Heart left ventricle (tissue), 16 donors: Measurements from ENCODE around the gene IL12A. TPM values are rescaled to one million over a fixed set of nuclear protein-coding genes. Genes with fewer than 3 reads are reported as not detected.

Source experiments
- ATAC-seq, 4 donors: fragments of 200-7000 bp; cut with Tn5 transposase; one replicate each; pipeline ENCODE4 v1.9.1; 2020 to 2022; ENCODE audit warnings: moderate library complexity in 4 of 4, mild to moderate bottlenecking in 3 of 4, moderate number of reproducible peaks in 1 of 4
- DNase-seq, 5 donors: peaks; one replicate each; pipeline ENCODE4 v3.0.0-alpha.2; 2020
- H3K27ac ChIP-seq, 12 donors: fragments of 200-600 bp; sonication (generic) in 4 of 12; one replicate each; pipeline versions ENCODE4 v1.5.0 to v1.8.0; 2016 to 2022; ENCODE audit warnings: mild to moderate bottlenecking in 2 of 12
- H3K27me3 ChIP-seq, 9 donors: fragments of 200-600 bp; sonication (generic) in 2 of 9; one replicate each; pipeline versions ENCODE4 v1.5.1 to v1.8.0; 2016 to 2022; ENCODE audit warnings: mild to moderate bottlenecking in 3 of 9
- H3K36me3 ChIP-seq, 9 donors: fragments of 200-600 bp; sonication (generic) in 2 of 9; one replicate each; pipeline versions ENCODE4 v1.5.0 to v1.8.0; 2018 to 2022; ENCODE audit warnings: mild to moderate bottlenecking in 2 of 9
- H3K4me1 ChIP-seq, 12 donors: fragments of 200-600 bp; sonication (generic) in 4 of 12; one replicate each; pipeline versions ENCODE4 v1.5.0 to v1.8.0; 2016 to 2022; ENCODE audit warnings: mild to moderate bottlenecking in 3 of 12
- H3K4me3 ChIP-seq, 12 donors: fragments of 200-600 bp; sonication (generic) in 4 of 12; one replicate each; pipeline versions ENCODE4 v1.5.0 to v1.8.0; 2017 to 2022; ENCODE audit warnings: mild to moderate bottlenecking in 9 of 12, moderate library complexity in 4 of 12
- H3K9me3 ChIP-seq, 12 donors: fragments of 200-600 bp; sonication (generic) in 4 of 12; one replicate each; pipeline versions ENCODE4 v1.5.0 to v1.8.0; 2016 to 2022; ENCODE audit warnings: mild to moderate bottlenecking in 1 of 12
- POLR2A ChIP-seq, 2 donors: fragments of 450-650 bp; IDR thresholded peaks; one replicate each; pipeline ENCODE4 v1.6.1; 2017; ENCODE audit warnings: antibody characterized with exemption in 2 of 2, mild to moderate bottlenecking in 2 of 2, moderate library complexity in 2 of 2
- WGBS, 4 donors: extraction: QIAGEN DNeasy Blood & Tissue Kit in 2 of 4; methylation state at CpG; one replicate each; pipeline versions ENCODE4 v1.1.5 to v1.1.7; 2013 to 2018; 5-methylcytosine and 5-hydroxymethylcytosine counted together
- intact Hi-C, 10 donors: fragments of 100-400 bp; cut with DNase I; formaldehyde crosslinking; loops; one replicate each; pipeline versions ENCODE4 v1.11.1 to v1.14.2; 2022
- polyA plus RNA-seq, 2 donors: library from polyadenylated mRNA; stranded (reverse); fragments of 200-250 nt; gene quantifications; one replicate each; pipeline ENCODE4 v1.2.3, GENCODE V29; 2013
- total RNA-seq, 9 donors: library from RNA; depleted of rRNA in 2 of 9; stranded (reverse); fragments of >200 nt in 2 of 9; fragmentation: NEBNext Ultra II Directional in 3 of 9; extraction: Animal tissue kit (Norgen Biotek cat#: 25700) in 3 of 9; gene quantifications; one replicate each; pipeline versions ENCODE4 v1.1.0 to v1.2.4, GENCODE V29; 2016 to 2023
- TF ChIP-seq, protein P1 (sequence below), 12 donors: fragments of 200-600 bp; sonication (generic) in 4 of 12; IDR thresholded peaks; one replicate each; pipeline versions ENCODE4 v1.5.0 to v1.8.0; 2018 to 2022; ENCODE audit warnings: antibody characterized with exemption in 12 of 12, mild to moderate bottlenecking in 5 of 12
- donor health status: ischemic (EF 13 %, LVEDD 7.1; RV severe dilation, severe dysfunction).
- donor health status: healthy with polysubstance abuse.
- donor health status: DM: no; HTN: yes; CAD: no.
- donor health status: DM: no; HTN: no; CAD: no.
- donor health status: ischemic (EF 25% LVEDD 6.9; RV normal size, moderate dysfunction).
- donor health status: ischemic (EF 25% LVEDD 5.7; RV mildly dilated, moderate dysfunction).
- donor health status: healthy.
- donor health status: DM: yes; HTN: yes; CAD: no.
- donor health status: ischemic (EF 35%, LVEDD 5.7; RV mildly dilated, moderate dysfunction).
- donor health status: nonischemic (EF 11% LVEDD 7.7; RV severe dilation, severe dysfunction).
- donor health status: DM: yes; HTN: yes; CAD: no.
- donor health status: PGD.
- donor health status: ischemic (EF 29% LVEDD 5.4; RV normal size, mild dysfunction).
- donor health status: nonischemic (EF 23%, LVEDD 6.1; RV moderate dilation, normal function).

Gene IL12A
- total and polyA plus RNA-seq, 11 donors = 0.42 to 3.3 (median 0.57) TPM

DNA sequence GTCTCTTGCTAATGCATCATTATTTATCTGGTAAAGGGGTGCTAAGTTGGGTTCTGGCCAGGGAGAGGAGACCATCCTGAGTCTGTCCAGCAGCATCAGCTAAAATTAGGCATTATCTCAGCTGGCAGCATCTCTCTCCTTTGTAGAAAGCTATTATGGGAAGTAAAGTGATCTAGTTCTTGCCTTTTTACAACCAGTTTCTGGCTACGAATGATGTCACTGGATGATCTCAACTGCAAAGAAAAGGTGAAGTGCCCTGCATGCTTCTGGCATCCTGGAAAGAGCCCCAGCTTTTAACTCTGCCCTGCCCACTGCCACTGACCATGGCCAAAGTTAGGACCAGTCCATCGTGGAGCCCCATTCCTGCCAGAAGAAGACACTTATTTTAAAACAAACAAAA, 37.1 kb upstream of the IL12A start:
- no peaks in the 10 kb centered on the region for H3K36me3 ChIP-seq
- ATAC-seq = no peak
- DNase-seq = no peak
- H3K4me1 ChIP-seq = peaks cover 0 to 14% (median 0%) of the 10 kb centered on the region in 12 donors
- TF ChIP-seq, protein P1, sequence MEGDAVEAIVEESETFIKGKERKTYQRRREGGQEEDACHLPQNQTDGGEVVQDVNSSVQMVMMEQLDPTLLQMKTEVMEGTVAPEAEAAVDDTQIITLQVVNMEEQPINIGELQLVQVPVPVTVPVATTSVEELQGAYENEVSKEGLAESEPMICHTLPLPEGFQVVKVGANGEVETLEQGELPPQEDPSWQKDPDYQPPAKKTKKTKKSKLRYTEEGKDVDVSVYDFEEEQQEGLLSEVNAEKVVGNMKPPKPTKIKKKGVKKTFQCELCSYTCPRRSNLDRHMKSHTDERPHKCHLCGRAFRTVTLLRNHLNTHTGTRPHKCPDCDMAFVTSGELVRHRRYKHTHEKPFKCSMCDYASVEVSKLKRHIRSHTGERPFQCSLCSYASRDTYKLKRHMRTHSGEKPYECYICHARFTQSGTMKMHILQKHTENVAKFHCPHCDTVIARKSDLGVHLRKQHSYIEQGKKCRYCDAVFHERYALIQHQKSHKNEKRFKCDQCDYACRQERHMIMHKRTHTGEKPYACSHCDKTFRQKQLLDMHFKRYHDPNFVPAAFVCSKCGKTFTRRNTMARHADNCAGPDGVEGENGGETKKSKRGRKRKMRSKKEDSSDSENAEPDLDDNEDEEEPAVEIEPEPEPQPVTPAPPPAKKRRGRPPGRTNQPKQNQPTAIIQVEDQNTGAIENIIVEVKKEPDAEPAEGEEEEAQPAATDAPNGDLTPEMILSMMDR (IDR thresholded peaks at IDR 0.05) = no peak
- no peak for TF ChIP-seq POLR2A (IDR thresholded peaks at IDR 0.05)
- intact Hi-C loops = no loop called here
- H3K27me3 ChIP-seq = no peaks in the 10 kb centered on the region
- WGBS, 4 donors = 48 to 61% (median 59%) methylated on average over 2 of the region's 2 CpGs
- H3K9me3 ChIP-seq = no peaks in the 10 kb centered on the region
- H3K4me3 ChIP-seq = no peak overlapping the region
- H3K27ac ChIP-seq = no peak overlapping the region

DNA sequence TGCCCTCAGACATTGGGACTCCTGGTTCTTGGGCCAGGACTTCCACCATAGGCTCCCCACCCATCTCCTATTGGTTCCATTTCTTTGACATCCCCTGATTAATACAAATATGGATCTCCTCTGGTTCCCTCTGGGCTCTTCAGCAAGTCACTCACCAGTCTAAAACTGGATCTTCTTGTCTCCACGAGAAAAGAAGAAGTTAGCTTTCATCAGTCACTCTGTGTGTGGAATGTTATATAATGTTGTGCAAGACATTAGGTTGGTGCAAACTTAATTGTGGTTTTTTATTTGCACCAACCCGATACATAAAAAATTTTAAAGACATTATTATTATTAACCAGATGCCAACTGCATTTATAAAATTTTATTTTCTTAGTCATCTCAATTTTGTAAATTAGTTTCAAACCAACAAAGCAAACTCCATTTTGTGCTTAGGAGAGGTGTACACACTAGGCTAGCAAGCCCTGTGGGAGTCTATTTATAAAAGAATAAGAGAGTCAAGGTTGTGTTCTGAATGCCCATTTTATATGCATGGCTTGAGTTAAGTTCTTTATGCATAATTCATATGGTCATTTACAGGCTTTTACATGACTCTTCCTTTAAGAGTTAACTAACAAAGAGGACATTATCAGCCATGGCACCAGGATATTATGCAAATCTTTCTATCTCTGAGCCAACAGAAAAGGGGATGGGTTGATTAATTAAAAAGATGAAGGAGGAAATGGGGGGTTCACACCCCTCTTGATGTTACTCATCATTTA, 35.1 kb upstream of the IL12A start:
- Histone ChIP-seq H3K4me1 (peaks cover 0 to 9% (median 0%) of the 10 kb centered on the region in 12 donors), H3K27ac (no peak overlapping the region), H3K9me3 (peaks cover 0 to 5% (median 0%) of the 10 kb centered on the region in 12 donors), H3K27me3 (no peaks in the 10 kb centered on the region), H3K36me3 (no peaks in the 10 kb centered on the region), H3K4me3 (no peak overlapping the region)
- intact Hi-C loops = no loop called here
- ATAC-seq (no peak), DNase-seq (no peak)
- TF ChIP-seq, protein P1 (IDR thresholded peaks at IDR 0.05) = no peak
- WGBS, 4 donors = 64 to 78% (median 74%) methylated on average over 2 of the region's 2 CpGs

- H3K27ac ChIP-seq = no peak overlapping the region
- H3K36me3 ChIP-seq = no peaks in the 10 kb centered on the region
- peaks cover 0 to 5% (median 0%) of the 10 kb centered on the region in 12 donors for H3K9me3 ChIP-seq
- H3K4me3 ChIP-seq = no peak overlapping the region
- peaks cover 0 to 3% (median 0%) of the 10 kb centered on the region in 12 donors for H3K4me1 ChIP-seq
- no peaks in the 10 kb centered on the region for H3K27me3 ChIP-seq
- WGBS, 4 donors = 81 to 85% (median 82%) methylated on average over 11 of the region's 11 CpGs
- no peak for ATAC-seq
- DNase-seq = no peak
- intact Hi-C loops = no loop called here
- TF ChIP-seq POLR2A (IDR thresholded peaks at IDR 0.05) = no peak
- TF ChIP-seq, protein P1 (IDR thresholded peaks at IDR 0.05) = no peak
Observed at GRCh38 chr3:159960188-159961148, 28.2 kb upstream of the IL12A start.
